NCI-H82 treated with DMSO at 0.1 percent for 48 hours (cell line): Measurements from ENCODE around the gene MRTO4.
"Not testable (repeated sequence)": the region's sequence is repeated elsewhere in the genome, so short reads cannot be mapped to it uniquely, and the experiment has no call there.

Source experiments
- DNase-seq: peaks from one replicate; lab custom pipeline; 2025; ENCODE audit not compliant: unreplicated experiment; lab: John Stamatoyannopoulos, UW

MRTO4 gene

GRCh38 chr1:19222979-19223824 is 28.4 kb upstream of the MRTO4 start:
- no peak for DNase-seq

GRCh38 chr1:19229229-19229628 is 22.4 kb upstream of the MRTO4 start:
- DNase-seq, result no peak

GRCh38 chr1:19229828-19230325 is 21.7 kb upstream of the MRTO4 start:
- no peak for DNase-seq

DNA sequence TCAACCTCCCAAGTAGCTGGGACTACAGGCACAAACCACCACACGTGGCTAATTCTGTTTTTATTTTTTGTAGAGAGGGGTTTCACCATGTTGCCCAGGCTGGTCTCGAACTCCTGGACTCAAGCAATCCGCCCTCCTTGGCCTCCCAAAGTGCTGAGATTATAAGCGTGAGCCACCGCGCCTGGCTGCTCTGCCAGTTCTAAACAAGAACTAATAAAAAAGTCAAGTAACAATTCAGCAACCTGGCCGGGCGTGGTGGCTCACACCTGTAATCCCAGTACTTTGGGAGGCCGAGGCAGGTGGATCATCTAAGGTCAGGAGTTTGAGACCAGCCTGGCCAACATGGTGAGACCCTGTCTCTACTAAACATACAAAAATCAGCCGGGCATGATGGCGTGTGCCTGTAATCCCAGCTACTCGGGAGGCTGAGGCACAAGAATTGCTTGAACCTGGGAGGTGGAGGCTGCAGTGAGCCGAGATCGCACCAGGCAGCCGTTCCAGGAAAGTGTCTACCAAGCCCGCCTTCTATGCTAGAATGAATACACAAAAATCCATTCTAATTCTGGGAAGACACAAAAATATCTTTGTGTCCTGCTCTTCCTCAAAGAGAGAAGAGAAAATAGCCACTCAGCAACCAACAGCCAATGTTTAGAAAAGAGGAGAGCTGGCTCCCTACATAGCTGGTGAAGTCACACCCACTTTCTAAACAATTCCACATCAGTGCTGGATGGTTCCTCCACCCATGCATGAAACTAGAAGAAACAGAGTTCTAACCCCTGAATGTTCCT is 19.7 kb upstream of the MRTO4 start:
- DNase-seq, result not testable (repeated sequence)

GRCh38 chr1:19232524-19232846 is 19.1 kb upstream of the MRTO4 start:
- no peak for DNase-seq

DNA sequence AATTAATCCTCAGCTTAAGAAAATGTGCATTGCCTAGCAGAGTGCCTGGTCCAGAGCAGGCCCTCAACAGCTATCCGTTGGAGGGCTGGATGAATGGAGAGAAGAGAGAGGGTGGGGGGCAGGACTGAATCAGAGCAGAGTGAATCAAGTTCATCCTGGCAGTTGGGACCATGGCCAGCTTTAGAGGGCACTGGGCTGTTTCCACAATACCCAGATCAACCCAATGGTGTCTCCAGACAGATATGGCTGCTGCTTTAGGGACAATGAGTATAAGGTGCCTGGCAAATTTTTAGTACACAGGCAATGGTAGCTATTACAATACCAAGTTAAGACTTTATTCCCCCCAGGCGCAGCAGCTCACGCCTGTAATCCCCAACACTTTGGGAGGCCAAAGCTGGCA is 17.4 kb upstream of the MRTO4 start:
- DNase-seq, result no peak

DNA sequence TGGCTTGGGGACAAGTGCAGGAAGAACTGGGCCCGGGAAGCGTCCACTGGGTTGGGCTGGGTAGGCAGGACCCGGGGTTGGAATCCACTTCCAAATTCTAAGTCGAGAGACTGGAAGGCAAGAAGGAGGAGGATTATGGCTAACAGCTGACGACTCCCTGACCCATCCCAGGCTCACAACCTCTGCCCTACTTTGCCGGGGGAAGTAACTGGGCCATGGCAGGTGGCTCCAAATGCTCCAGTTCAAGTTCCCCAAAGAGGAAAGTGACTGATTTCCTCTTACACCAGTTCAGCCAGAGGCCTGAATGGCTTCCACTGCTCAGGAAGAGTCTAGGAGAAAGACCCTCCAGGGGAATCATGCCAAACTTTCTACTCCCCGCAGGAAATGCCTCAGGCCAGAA is 11.7 kb upstream of the MRTO4 start:
- no peak for DNase-seq

DNA sequence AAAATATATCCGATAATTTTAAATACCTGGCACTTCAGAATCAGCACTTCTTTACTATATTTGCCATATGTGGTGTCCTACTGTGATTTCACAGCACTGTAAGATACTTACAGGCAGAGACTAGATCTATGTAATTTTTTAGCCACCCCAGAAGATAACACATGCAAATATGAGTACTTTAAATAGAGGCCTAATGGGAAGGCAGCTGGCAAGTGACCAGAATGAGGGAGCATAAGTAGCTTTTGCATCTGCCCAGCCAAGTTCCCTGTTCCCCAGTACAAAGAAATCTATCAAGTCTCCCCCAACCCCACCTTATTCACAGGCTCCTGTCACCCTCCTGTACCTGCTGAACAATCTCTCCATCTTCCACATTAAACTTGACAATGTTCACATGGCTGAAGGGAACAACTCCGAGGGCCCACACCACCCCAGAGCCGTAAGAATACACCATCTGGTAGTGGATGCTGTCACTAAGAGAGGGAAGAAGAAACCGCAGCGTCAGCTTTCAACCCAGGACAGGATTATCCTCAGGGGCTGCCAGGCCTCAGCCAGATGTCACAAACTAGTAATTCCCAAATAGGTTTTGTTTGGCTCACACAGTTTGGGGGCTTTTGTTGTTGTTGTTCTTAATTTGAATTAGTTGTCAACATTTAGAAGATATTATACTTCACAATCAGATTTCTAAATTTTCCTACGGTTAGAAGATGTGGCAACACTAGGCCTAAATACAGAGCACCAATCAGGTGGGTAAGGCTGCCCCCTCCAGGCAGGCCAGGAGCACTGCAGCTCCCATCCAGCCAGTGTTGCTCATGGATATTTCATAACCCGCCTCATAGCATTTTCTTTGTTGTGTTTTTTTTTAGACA is 10.7 kb upstream of the MRTO4 start:
- DNase-seq, result peak; percentile 97

DNA sequence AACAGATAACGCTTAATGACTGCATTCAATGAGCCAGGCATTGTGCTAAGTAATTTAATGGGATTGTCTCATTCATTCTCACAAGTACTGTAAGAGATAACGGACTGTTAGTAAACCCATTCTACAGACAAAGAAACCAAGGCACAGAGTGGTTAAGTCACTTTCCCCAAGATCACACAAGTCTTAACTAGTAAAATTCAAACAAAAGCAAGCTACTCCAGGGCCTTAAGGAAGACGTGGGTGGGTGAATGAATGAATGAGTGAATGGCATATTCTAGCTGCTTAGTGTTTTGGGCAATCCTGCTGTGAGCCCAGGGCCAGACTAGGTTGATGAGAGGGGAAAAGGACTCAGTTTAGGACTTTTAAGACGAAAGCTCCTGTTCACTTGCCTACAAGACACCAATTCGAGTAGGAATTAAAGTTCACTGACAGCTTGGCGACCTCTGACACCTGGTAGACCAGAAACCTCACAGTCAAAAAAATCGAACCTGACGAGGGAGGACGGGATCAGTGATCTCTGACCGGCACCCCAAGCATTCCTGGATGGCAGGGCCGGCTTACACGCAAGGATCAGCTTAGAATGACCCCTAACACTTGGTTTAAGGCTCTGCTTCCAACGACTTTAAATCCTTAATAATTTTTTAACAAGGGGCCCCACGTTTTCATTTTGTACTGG is 838 bp upstream of the MRTO4 start:
- DNase-seq, result no peak

GRCh38 chr1:19254416-19254815 is 2.8 kb downstream of the MRTO4 start:
- no peak for DNase-seq

GRCh38 chr1:19255288-19255687 is 3.7 kb downstream of the MRTO4 start:
- no peak for DNase-seq

GRCh38 chr1:19256301-19256700 is 4.7 kb downstream of the MRTO4 start:
- DNase-seq, result not testable (repeated sequence)

DNA sequence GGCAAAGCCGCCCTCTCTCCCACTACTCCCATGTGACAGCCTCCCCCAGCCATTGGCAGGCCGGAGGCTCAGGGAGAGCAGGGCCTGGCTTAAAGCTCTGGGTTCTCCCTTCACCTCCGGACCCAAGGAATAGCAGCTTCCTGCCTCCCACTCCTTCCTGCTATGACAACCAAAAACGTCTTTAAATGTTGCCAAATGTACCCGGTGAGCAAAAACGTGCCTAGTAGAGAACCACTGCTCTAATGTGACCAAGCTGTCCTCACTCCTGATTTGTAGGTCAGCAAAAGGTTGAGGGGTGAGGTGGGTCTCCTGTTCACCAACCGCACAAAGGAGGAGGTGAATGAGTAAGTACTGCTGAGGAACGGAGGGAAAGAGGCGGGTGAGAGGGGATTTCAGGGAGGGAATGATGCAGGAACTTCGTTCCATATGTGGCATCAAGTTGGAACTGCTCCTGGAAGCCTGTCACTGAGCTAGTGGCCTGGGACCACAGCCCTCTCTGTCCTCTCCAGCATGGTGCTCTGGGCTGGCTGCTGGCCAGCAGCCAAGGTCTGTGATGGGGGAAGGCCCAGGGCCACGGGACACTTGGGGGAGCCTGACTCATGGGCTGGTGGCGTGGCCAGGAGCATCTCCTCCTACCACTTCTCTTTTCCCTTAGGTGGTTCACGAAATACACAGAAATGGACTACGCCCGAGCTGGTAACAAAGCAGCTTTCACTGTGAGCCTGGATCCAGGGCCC is 5.7 kb downstream of the MRTO4 start:
- no peak for DNase-seq

GRCh38 chr1:19258353-19258752 is 6.7 kb downstream of the MRTO4 start:
- no peak for DNase-seq

GRCh38 chr1:19260211-19261138 is 8.9 kb downstream of the MRTO4 start:
- DNase-seq, result no peak

DNA sequence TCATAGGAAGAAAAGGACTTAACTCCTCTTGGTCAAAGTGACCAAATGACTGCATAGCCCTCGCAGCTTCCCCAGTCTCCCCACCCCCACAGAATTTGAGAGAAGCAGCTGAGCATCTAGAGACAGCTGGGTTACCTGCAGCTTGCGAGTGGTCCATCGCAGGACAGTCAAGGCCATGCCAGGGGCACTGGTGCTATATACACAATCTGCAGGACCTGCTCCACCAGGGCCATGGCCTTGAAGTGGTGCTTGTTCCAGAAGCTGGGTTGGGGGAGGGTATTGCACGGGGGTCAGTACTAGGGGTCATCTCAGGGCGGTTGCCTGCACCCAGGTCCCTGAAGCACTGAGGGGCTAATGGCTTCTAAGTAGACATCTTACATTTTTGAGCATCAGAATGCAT is 10.4 kb downstream of the MRTO4 start:
- DNase-seq, result no peak

GRCh38 chr1:19262744-19263143 is 11.1 kb downstream of the MRTO4 start:
- DNase-seq, result no peak

DNA sequence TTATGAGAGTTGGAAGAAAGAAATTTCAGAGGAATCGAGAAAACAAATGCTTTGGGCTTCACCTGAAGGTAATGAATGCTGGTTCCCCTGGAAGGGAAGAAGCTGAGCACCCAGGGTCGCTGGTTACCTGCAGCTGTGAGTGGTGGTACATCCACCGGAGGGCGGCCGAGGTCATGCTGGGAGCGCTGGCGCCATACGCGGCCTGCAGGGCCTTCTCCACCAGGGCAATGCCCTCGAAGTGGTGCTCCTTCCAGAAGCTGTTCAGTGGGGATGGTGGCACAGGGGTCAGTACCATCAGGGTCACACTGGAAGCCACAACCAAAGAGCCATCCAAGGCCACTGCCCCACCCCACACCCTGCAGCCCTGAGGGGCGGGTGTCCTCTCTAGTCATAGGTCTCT is 16.8 kb downstream of the MRTO4 start:
- DNase-seq, result no peak
